ENCODE results near the gene ZNF284.

Gene ZNF284

DNA sequence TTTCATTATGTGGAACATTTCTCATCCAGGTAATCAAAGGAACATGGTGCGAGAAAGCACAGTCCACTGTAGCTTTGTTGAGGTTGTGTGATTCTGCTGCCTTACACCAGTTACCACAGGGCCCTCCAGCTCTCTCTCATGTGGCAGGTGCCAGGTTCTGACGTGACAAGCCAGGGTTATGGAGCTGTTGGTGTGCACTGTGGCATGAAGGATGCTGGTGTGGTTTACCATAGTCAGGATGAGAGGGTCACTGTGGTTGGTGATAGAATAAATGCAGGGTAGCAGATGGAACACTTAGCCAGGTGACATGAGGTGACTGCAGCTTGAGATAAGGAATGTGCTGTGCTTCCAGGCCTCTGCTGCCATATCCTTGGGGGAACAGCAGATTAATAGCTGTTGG is 12.7 kb upstream of the ZNF284 start:
- TF ChIP-seq, protein P1, sequence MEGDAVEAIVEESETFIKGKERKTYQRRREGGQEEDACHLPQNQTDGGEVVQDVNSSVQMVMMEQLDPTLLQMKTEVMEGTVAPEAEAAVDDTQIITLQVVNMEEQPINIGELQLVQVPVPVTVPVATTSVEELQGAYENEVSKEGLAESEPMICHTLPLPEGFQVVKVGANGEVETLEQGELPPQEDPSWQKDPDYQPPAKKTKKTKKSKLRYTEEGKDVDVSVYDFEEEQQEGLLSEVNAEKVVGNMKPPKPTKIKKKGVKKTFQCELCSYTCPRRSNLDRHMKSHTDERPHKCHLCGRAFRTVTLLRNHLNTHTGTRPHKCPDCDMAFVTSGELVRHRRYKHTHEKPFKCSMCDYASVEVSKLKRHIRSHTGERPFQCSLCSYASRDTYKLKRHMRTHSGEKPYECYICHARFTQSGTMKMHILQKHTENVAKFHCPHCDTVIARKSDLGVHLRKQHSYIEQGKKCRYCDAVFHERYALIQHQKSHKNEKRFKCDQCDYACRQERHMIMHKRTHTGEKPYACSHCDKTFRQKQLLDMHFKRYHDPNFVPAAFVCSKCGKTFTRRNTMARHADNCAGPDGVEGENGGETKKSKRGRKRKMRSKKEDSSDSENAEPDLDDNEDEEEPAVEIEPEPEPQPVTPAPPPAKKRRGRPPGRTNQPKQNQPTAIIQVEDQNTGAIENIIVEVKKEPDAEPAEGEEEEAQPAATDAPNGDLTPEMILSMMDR (IDR thresholded peaks at IDR 0.05; ENCODE audit: low read length), result no peak
- TF ChIP-seq EZH2 (IDR thresholded peaks at IDR 0.05; ENCODE audit: borderline replicate concordance, low read length), result no peak
- no peak overlapping the region for H3K4me3 ChIP-seq (ENCODE audit: low read depth, low read length, poor library complexity, severe bottlenecking)
- H3K9me2 ChIP-seq (ENCODE audit: low read depth, low read length), result no peaks in the 10 kb centered on the region
- H3K4me2 ChIP-seq (ENCODE audit: low read length), result no peak overlapping the region
- H3K36me3 ChIP-seq (ENCODE audit: insufficient read depth, low read length), result no peaks in the 10 kb centered on the region
- no peak overlapping the region for H3K9ac ChIP-seq (ENCODE audit: low read length)
- H3K79me2 ChIP-seq (ENCODE audit: insufficient read depth, low read length), result no peaks in the 10 kb centered on the region
- H3K27ac ChIP-seq (ENCODE audit: low read depth, low read length, poor library complexity, severe bottlenecking), result no peak overlapping the region
- H2AFZ ChIP-seq (ENCODE audit: low read length), result no peak overlapping the region
- no peaks in the 10 kb centered on the region for H3K4me1 ChIP-seq (ENCODE audit: insufficient read depth, low read length, severe bottlenecking)
- H4K20me1 ChIP-seq (ENCODE audit: insufficient read depth, low read length), result no peaks in the 10 kb centered on the region
- H3F3A ChIP-seq (ENCODE audit: insufficient read depth, low read length), result no peaks in the 10 kb centered on the region
- H3K27me3 ChIP-seq (ENCODE audit: insufficient read depth, low read length), result no peaks in the 10 kb centered on the region
- H3K9me3 ChIP-seq (ENCODE audit: low read length), result no peaks in the 10 kb centered on the region

DNA sequence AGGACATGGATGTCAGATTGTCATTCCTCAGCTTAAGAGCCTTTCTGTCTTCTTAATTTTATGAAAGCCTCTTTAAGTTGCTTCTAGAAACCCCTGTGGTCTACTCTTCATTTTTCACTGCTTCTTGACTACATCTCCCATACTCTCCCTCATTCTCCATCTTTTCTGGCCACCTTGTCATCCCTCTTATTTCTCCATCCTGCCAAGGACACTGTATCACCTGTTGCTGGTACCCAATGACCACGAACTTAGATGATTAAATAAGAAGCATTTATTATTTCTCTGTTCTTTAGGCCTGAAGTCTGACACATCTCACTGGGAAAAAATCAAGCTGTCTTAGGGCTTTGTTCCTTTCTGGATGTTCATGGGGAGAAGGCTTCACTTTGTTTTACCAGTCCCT is 10.9 kb upstream of the ZNF284 start:
- Histone ChIP-seq H2AFZ (ENCODE audit: low read length) (no peak overlapping the region), H3K36me3 (ENCODE audit: insufficient read depth, low read length) (no peaks in the 10 kb centered on the region), H3K4me1 (ENCODE audit: insufficient read depth, low read length, severe bottlenecking) (no peaks in the 10 kb centered on the region), H3K27me3 (ENCODE audit: insufficient read depth, low read length) (no peaks in the 10 kb centered on the region), H3K27ac (ENCODE audit: low read depth, low read length, poor library complexity, severe bottlenecking) (no peak overlapping the region), H3K79me2 (ENCODE audit: insufficient read depth, low read length) (no peaks in the 10 kb centered on the region), H3K4me2 (ENCODE audit: low read length) (no peak overlapping the region), H3K9me3 (ENCODE audit: low read length) (no peaks in the 10 kb centered on the region), H3K9me2 (ENCODE audit: low read depth, low read length) (no peaks in the 10 kb centered on the region), H3F3A (ENCODE audit: insufficient read depth, low read length) (no peaks in the 10 kb centered on the region), H3K9ac (ENCODE audit: low read length) (no peak overlapping the region), H3K4me3 (ENCODE audit: low read depth, low read length, poor library complexity, severe bottlenecking) (no peak overlapping the region), H4K20me1 (ENCODE audit: insufficient read depth, low read length) (no peaks in the 10 kb centered on the region)
- TF ChIP-seq, protein P1 (IDR thresholded peaks at IDR 0.05; ENCODE audit: low read length), result no peak
- no peak for TF ChIP-seq EZH2 (IDR thresholded peaks at IDR 0.05; ENCODE audit: borderline replicate concordance, low read length)

DNA sequence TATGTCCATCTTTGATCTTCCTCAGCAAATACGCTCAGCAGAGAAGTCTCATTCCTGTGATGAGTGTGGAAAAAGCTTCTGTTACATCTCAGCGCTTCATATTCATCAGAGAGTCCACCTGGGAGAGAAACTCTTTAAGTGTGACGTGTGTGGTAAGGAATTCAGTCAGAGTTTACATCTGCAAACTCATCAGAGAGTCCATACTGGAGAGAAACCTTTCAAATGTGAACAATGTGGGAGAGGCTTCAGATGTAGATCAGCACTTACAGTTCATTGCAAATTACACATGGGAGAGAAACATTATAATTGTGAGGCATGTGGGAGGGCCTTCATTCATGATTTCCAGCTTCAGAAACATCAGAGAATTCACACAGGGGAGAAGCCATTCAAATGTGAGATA is 5.7 kb upstream of the ZNF284 start:
- Histone ChIP-seq H3K4me1 (ENCODE audit: insufficient read depth, low read length, severe bottlenecking) (no peaks in the 10 kb centered on the region), H3K9ac (ENCODE audit: low read length) (no peak overlapping the region), H3K9me2 (ENCODE audit: low read depth, low read length) (no peaks in the 10 kb centered on the region), H3K4me3 (ENCODE audit: low read depth, low read length, poor library complexity, severe bottlenecking) (no peak overlapping the region), H3K4me2 (ENCODE audit: low read length) (no peak overlapping the region), H2AFZ (ENCODE audit: low read length) (no peak overlapping the region), H3F3A (ENCODE audit: insufficient read depth, low read length) (no peaks in the 10 kb centered on the region), H3K9me3 (ENCODE audit: low read length) (peaks cover 4% of the 10 kb centered on the region; the same call in 1 of the 2 replicates), H3K27me3 (ENCODE audit: insufficient read depth, low read length) (no peaks in the 10 kb centered on the region), H3K27ac (ENCODE audit: low read depth, low read length, poor library complexity, severe bottlenecking) (no peak overlapping the region), H3K79me2 (ENCODE audit: insufficient read depth, low read length) (no peaks in the 10 kb centered on the region), H4K20me1 (ENCODE audit: insufficient read depth, low read length) (no peaks in the 10 kb centered on the region), H3K36me3 (ENCODE audit: insufficient read depth, low read length) (no peaks in the 10 kb centered on the region)
- no peak for TF ChIP-seq EZH2 (IDR thresholded peaks at IDR 0.05; ENCODE audit: borderline replicate concordance, low read length)
- TF ChIP-seq, protein P1 (IDR thresholded peaks at IDR 0.05; ENCODE audit: low read length), result no peak
